Thoracic aorta (tissue), 2 donors: Measurements from ENCODE around the gene G6PD. TPM values are rescaled to one million over a fixed set of nuclear protein-coding genes. Genes with fewer than 3 reads are reported as not detected.

Source experiments
- ATAC-seq: fragments of 150-250 bp; one replicate; pipeline ENCODE4 v1.8.0; 2017; ENCODE audit warnings: low read depth; ENCODE audit not compliant: insufficient number of reproducible peaks, low FRiP score
- DNase-seq: peaks from one replicate; pipeline ENCODE4 v3.0.0-alpha.2; 2020; ENCODE audit warnings: low spot score
- H3K27ac ChIP-seq, 2 donors: fragments of 200-600 bp; sonication (generic); 1 replicate in 1 of 2; 2 replicates in 1 of 2; pipeline ENCODE4 v1.5.1; 2016; ENCODE audit warnings: mild to moderate bottlenecking in 2 of 2, moderate library complexity in 2 of 2
- H3K27me3 ChIP-seq: fragments of 200-600 bp; sonication (generic); replicated peaks from 2 replicates; pipeline ENCODE4 v1.6.0; 2016; ENCODE audit warnings: mild to moderate bottlenecking; ENCODE audit not compliant: insufficient read depth
- H3K36me3 ChIP-seq: fragments of 200-600 bp; sonication (generic); one replicate; pipeline ENCODE4 v1.5.1; 2016
- H3K4me1 ChIP-seq, 2 donors: fragments of 200-600 bp; sonication (generic); 1 replicate in 1 of 2; 2 replicates in 1 of 2; pipeline versions ENCODE4 v1.5.1 to v1.6.0; 2016; ENCODE audit warnings: low read depth in 2 of 2, mild to moderate bottlenecking in 1 of 2; ENCODE audit not compliant: control insufficient read depth in 1 of 2
- H3K4me3 ChIP-seq: fragments of 200-600 bp; sonication (generic); 2 replicates; pipeline ENCODE4 v1.5.1; 2016; ENCODE audit warnings: mild to moderate bottlenecking
- H3K9me3 ChIP-seq: fragments of 200-600 bp; sonication (generic); 2 replicates; pipeline ENCODE4 v1.5.1; 2016
- total RNA-seq, 2 donors: library from RNA; depleted of rRNA; stranded (reverse); fragments of >200 nt; gene quantifications; one replicate each; pipeline versions ENCODE4 v1.1.0 to v1.2.3, GENCODE V29; 2016
- TF ChIP-seq, protein P1 (sequence below): fragments of 200-600 bp; sonication (generic); IDR thresholded peaks from one replicate; pipeline ENCODE4 v1.5.1; 2019; ENCODE audit warnings: antibody characterized with exemption

Gene G6PD
- total RNA-seq, 2 donors from 2014 or later: 67.3 to 70.1 TPM

DNA sequence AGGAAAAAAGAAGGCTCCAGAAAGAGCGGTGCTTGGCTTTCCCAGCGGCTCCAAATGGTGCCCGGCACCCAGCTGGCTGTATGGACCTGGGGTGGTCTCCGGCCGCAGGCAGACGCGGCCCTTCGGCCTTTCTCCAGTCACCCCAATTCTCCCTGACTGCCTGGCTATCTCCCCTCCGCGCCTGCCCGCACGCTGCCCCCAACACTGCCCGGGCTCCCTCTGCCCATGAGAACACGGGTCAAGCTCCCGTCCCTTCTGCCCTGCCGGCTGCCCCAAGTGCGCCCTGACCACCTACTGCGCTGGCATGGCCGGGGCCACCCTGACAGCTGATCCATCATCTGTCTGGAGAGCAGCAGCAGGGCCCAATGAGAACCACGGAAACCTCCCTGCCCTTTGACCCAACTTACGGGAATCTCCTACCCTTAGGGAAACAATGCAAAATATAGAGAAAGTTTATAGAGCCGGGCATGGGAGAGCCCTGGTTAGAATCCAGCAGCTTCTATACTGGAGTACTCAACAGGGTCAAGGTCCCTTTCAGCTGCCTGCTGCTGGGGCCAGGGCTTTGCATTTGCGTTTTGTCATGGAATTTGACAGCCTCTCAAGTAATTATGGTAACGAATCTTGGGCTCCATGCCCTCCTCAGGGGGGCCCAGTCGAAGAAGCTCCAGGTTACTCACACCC lies 29.4 kb downstream of the G6PD start:
- Histone ChIP-seq H3K9me3 (no peaks in the 10 kb centered on the region), H3K27me3 (no peaks in the 10 kb centered on the region), H3K4me3 (peak overlapping the region; percentile 81), H3K27ac (peak overlapping the region; percentile 85 to 86), H3K36me3 (no peaks in the 10 kb centered on the region), H3K4me1 (peaks cover 3 to 13% of the 10 kb centered on the region in 2 donors)
- TF ChIP-seq, protein P1, sequence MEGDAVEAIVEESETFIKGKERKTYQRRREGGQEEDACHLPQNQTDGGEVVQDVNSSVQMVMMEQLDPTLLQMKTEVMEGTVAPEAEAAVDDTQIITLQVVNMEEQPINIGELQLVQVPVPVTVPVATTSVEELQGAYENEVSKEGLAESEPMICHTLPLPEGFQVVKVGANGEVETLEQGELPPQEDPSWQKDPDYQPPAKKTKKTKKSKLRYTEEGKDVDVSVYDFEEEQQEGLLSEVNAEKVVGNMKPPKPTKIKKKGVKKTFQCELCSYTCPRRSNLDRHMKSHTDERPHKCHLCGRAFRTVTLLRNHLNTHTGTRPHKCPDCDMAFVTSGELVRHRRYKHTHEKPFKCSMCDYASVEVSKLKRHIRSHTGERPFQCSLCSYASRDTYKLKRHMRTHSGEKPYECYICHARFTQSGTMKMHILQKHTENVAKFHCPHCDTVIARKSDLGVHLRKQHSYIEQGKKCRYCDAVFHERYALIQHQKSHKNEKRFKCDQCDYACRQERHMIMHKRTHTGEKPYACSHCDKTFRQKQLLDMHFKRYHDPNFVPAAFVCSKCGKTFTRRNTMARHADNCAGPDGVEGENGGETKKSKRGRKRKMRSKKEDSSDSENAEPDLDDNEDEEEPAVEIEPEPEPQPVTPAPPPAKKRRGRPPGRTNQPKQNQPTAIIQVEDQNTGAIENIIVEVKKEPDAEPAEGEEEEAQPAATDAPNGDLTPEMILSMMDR: no peak
- DNase-seq (no peak), ATAC-seq (no peak)

DNA sequence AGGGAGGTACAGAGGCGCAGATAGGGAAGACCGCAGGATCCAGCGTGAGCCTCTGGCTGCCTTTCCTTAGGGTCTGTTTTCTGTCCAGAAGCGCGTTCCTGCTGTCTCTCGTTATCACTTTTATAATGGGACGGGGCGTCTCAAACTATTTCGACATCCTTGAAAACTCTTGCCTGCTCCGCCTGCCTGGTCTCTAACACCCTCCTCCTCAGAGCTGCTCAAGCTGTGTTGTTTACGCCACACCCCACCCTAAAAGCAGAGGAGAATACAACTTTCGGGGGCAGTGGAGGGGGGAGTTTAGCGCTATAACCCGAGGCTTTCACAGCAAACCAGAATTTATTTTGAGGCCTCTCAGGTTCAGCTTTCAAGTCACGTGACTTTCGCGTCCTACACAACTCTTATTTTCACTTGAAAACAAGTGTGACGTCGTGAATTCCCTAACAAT lies 30.0 kb downstream of the G6PD start:
- Histone ChIP-seq H3K4me3 (peak overlapping the region; percentile 81), H3K4me1 (peaks cover 3 to 13% of the 10 kb centered on the region in 2 donors), H3K27me3 (no peaks in the 10 kb centered on the region), H3K27ac (peak overlapping the region; percentile 85 to 86), H3K36me3 (no peaks in the 10 kb centered on the region), H3K9me3 (no peaks in the 10 kb centered on the region)
- peak; percentile 41 for ATAC-seq
- DNase-seq: no peak
- TF ChIP-seq, protein P1: no peak

DNA sequence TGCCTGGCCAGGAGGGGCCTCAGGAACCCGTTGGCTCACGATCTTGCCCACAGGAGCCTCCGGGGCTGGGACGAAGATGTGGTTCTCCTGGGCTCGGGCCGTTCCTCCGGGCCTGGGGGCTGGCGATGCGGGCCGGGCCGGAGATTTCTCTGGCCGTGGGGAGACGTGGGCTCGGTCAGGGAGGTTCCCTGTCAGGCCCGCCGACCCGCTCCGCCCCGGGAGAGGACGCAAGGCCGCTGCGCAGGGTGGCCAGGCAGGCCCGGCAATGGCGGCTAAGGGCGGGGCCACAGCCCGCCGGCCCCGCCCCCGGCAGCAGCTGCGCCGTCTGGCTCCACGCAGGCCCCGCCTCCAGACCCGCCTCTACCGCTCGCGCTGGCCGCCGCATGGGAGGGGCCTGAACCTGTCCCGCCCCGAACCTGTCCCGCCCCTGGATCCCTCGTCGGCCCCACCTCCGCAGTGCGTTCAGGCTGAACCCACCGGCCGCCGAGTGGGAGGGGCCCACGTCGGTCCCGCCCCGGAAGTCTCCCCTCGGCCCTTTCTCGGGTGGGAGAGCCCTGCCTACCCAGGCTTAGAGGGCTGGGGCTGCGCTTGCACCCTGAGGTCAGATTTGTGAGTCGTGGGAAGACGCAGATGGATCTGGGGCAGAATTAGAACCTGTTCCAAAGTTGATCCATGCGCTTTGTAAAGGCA lies 30.5 kb downstream of the G6PD start, which contains the start of gene FAM3A:
TSS of gene FAM3A (minus strand) at position 267 of the 690 bp plus-strand sequence. CDS start 460 bp downstream, outside the sequence.
- Histone ChIP-seq H3K9me3 (no peaks in the 10 kb centered on the region), H3K27ac (peak within 1 kb of the TSS; percentile 85 to 86), H3K27me3 (no peaks in the 10 kb centered on the region), H3K36me3 (no peaks in the 10 kb centered on the region), H3K4me1 (peaks cover 3 to 13% of the 10 kb centered on the region in 2 donors), H3K4me3 (peak within 1 kb of the TSS; percentile 81)
- TF ChIP-seq, protein P1: peak; percentile 6
- DNase-seq (peak; percentile 62), ATAC-seq (peak; percentile 73)

DNA sequence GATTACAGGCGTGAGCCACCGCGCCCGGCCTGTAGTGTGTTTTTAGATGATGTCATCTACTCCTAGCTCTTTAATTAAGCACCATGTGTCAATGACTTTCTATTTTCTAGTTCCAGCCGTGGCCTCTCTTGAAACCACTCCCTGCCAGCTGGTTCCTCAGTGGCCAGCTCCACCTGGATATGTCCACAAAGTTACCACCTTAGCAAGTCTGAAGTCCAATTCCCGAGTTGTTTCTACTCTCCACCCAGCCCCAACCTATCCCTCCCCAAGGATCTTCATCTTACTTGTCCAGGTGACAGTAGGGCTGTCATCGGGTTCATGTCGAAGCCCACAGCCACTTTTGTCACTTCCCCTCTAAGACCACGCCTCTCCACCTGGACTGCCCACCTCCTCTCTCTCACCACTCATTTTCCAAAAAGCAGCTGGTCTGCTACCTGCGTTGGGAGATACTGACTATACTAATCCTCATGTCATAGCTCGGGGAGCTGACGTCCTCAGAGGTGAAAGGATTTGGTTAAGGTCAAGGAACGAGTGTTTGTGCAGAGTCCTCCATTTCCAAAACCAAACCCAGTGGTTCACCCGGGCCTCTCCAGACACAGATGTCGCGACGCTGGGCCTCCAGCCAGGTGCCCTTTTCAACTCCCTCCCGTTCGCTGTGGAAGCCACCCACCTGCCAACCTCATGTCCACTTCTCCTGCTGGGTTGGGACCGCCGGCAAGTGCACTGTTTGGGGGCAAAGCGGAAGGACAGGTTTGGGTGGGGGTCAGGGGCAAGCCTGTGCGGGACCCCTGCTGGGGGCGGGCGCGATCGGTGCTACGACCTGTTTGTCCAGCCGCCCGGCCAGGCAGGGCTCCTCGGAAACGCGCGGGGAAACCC lies 31.3 kb downstream of the G6PD start:
- Histone ChIP-seq H3K4me1 (peaks cover 3 to 13% of the 10 kb centered on the region in 2 donors), H3K27me3 (no peaks in the 10 kb centered on the region), H3K4me3 (peak overlapping the region; percentile 81), H3K27ac (peak overlapping the region; percentile 82 to 83), H3K9me3 (no peaks in the 10 kb centered on the region), H3K36me3 (no peaks in the 10 kb centered on the region)
- DNase-seq: no peak
- TF ChIP-seq, protein P1: no peak
- ATAC-seq: no peak
